H9 (cell line): Measurements from ENCODE around the gene ACOT7. TPM values are rescaled to one million over a fixed set of nuclear protein-coding genes. Genes with fewer than 3 reads are reported as not detected.
A peak's percentile ranks its signal among the peaks of the same experiment; 100 is the strongest.

Source experiments
- DNase-seq: peaks from one replicate; pipeline ENCODE4 v3.0.0-alpha.2; 2017
- H2AFZ ChIP-seq: one replicate; pipeline ENCODE4 v1.6.1; 2013; ENCODE audit warnings: mild to moderate bottlenecking, low read length, control low read depth, moderate library complexity
- H2AK5ac ChIP-seq: 2 replicates; pipeline ENCODE4 v1.6.1; 2013; ENCODE audit warnings: low read length, control low read depth, mixed read lengths; ENCODE audit not compliant: insufficient read length
- H2BK120ac ChIP-seq: one replicate; pipeline ENCODE4 v1.6.1; 2013; ENCODE audit warnings: low read depth, mild to moderate bottlenecking, low read length, control low read depth, inconsistent platforms; ENCODE audit not compliant: poor library complexity, severe bottlenecking
- H2BK12ac ChIP-seq: 2 replicates; pipeline ENCODE4 v1.6.1; 2013; ENCODE audit warnings: low read length, control low read depth, mixed read lengths, low read depth; ENCODE audit not compliant: insufficient read length
- H2BK15ac ChIP-seq: 2 replicates; pipeline ENCODE4 v1.6.1; 2013; ENCODE audit warnings: low read depth, low read length, control low read depth
- H2BK20ac ChIP-seq: one replicate; pipeline ENCODE4 v1.6.1; 2013; ENCODE audit warnings: low read depth, mild to moderate bottlenecking, low read length, control low read depth, inconsistent platforms; ENCODE audit not compliant: poor library complexity, severe bottlenecking
- H2BK5ac ChIP-seq: 2 replicates; pipeline ENCODE4 v1.6.1; 2013; ENCODE audit warnings: low read length, control low read depth, mixed read lengths; ENCODE audit not compliant: insufficient read length
- H3K14ac ChIP-seq: 2 replicates; pipeline ENCODE4 v1.6.1; 2013; ENCODE audit warnings: low read length, control low read depth; ENCODE audit not compliant: insufficient read depth
- H3K18ac ChIP-seq: 2 replicates; pipeline ENCODE4 v1.6.1; 2013; ENCODE audit warnings: low read depth, mild to moderate bottlenecking, mixed read lengths, low read length, control low read depth; ENCODE audit not compliant: insufficient read length
- H3K23ac ChIP-seq: 2 replicates; pipeline ENCODE4 v1.6.1; 2013; ENCODE audit warnings: low read length, control low read depth, mixed read lengths, low read depth; ENCODE audit not compliant: insufficient read length
- H3K23me2 ChIP-seq: 2 replicates; pipeline ENCODE4 v1.6.1; 2013; ENCODE audit warnings: low read depth, mild to moderate bottlenecking, mixed read lengths, low read length, control low read depth; ENCODE audit not compliant: insufficient read length, poor library complexity, severe bottlenecking
- H3K27ac ChIP-seq: 2 replicates; pipeline ENCODE4 v1.5.1; 2013; ENCODE audit warnings: low read length, control low read depth, mixed read lengths, low read depth; ENCODE audit not compliant: insufficient read length
- H3K27me3 ChIP-seq: 2 replicates; pipeline ENCODE4 v1.6.1; 2013; ENCODE audit warnings: low read length, control low read depth, inconsistent platforms; ENCODE audit not compliant: insufficient read depth
- H3K4ac ChIP-seq: 2 replicates; pipeline ENCODE4 v1.6.1; 2013; ENCODE audit warnings: low read depth, mild to moderate bottlenecking, control low read depth, inconsistent platforms, low read length, moderate library complexity
- H3K4me1 ChIP-seq: 2 replicates; pipeline ENCODE4 v1.6.1; 2013; ENCODE audit warnings: low read length, control low read depth, inconsistent platforms; ENCODE audit not compliant: insufficient read depth
- H3K4me2 ChIP-seq: 2 replicates; pipeline ENCODE4 v1.6.1; 2013; ENCODE audit warnings: low read length, control low read depth, mixed read lengths; ENCODE audit not compliant: insufficient read length, insufficient read depth
- H3K56ac ChIP-seq: 2 replicates; pipeline ENCODE4 v1.6.1; 2013; ENCODE audit warnings: low read depth, mild to moderate bottlenecking, mixed read lengths, low read length, control low read depth; ENCODE audit not compliant: insufficient read length
- H3K79me1 ChIP-seq: 2 replicates; pipeline ENCODE4 v1.6.1; 2013; ENCODE audit warnings: low read depth, mild to moderate bottlenecking, moderate library complexity, low read length, control low read depth, inconsistent platforms; ENCODE audit not compliant: insufficient read depth, poor library complexity, severe bottlenecking
- H3K79me2 ChIP-seq: 2 replicates; pipeline ENCODE4 v1.6.1; 2013; ENCODE audit warnings: low read length, control low read depth, inconsistent platforms; ENCODE audit not compliant: insufficient read depth
- H3K9ac ChIP-seq: 2 replicates; pipeline ENCODE4 v1.6.1; 2013; ENCODE audit warnings: low read length, control low read depth, mixed read lengths; ENCODE audit not compliant: insufficient read length; ENCODE audit errors: extremely low read depth
- H3K9me3 ChIP-seq: one replicate; pipeline ENCODE4 v1.6.1; 2013; ENCODE audit warnings: low read depth, low read length, inconsistent platforms; ENCODE audit not compliant: control insufficient read depth
- H3T11ph ChIP-seq: one replicate; pipeline ENCODE4 v1.6.1; 2013; ENCODE audit warnings: mild to moderate bottlenecking, low read length, control low read depth, inconsistent platforms
- H4K20me1 ChIP-seq: one replicate; pipeline ENCODE4 v1.6.1; 2013; ENCODE audit not compliant: control insufficient read depth, insufficient read length, insufficient read depth
- H4K5ac ChIP-seq: 2 replicates; pipeline ENCODE4 v1.6.1; 2013; ENCODE audit warnings: low read depth, mild to moderate bottlenecking, mixed read lengths, low read length, control low read depth; ENCODE audit not compliant: insufficient read length
- H4K8ac ChIP-seq: replicated peaks from 2 replicates; pipeline ENCODE4 v1.6.1; 2013; ENCODE audit warnings: low read length, control low read depth, mixed read lengths, low read depth; ENCODE audit not compliant: insufficient read length
- H4K91ac ChIP-seq: 2 replicates; pipeline ENCODE4 v1.6.1; 2013; ENCODE audit warnings: low read depth, mild to moderate bottlenecking, moderate library complexity, mixed read lengths, low read length, control low read depth; ENCODE audit not compliant: insufficient read length
- H3K27ac Mint-ChIP-seq, 3 experiments: 2 replicates in 2 of 3; 3 replicates in 1 of 3; pipeline ENCODE4 v1.8.0; 2020 to 2021; ENCODE audit warnings: mixed read lengths in 3 of 3, mild to moderate bottlenecking in 1 of 3, moderate library complexity in 1 of 3
- H3K27me3 Mint-ChIP-seq: 2 replicates; pipeline ENCODE4 v1.8.0; 2021; ENCODE audit warnings: low read depth, mild to moderate bottlenecking, moderate library complexity, mixed read lengths
- H3K36me3 Mint-ChIP-seq, 3 experiments: 2 replicates in 2 of 3; 3 replicates in 1 of 3; pipeline ENCODE4 v1.8.0; 2020 to 2021; ENCODE audit warnings: low read depth in 3 of 3, mixed read lengths in 3 of 3; ENCODE audit not compliant: insufficient read depth in 1 of 3
- H3K4me1 Mint-ChIP-seq, 2 experiments: 2 replicates each; pipeline ENCODE4 v1.8.0; 2020; ENCODE audit warnings: mixed read lengths in 2 of 2
- H3K4me3 Mint-ChIP-seq, 2 experiments: 2 replicates in 1 of 2; 3 replicates in 1 of 2; pipeline ENCODE4 v1.8.0; 2020 to 2021; ENCODE audit warnings: mild to moderate bottlenecking in 2 of 2, mixed read lengths in 2 of 2, moderate library complexity in 1 of 2
- H3K9me3 Mint-ChIP-seq, 2 experiments: 2 replicates in 1 of 2; 3 replicates in 1 of 2; pipeline ENCODE4 v1.8.0; 2020; ENCODE audit warnings: mild to moderate bottlenecking in 2 of 2, mixed read lengths in 2 of 2, moderate library complexity in 1 of 2
- CTCF ChIP-seq: fragments of 200-600 bp; sonication (generic); conservative IDR thresholded peaks from 3 replicates; pipeline ENCODE4 v1.8.0; 2021; ENCODE audit warnings: antibody characterized with exemption, mild to moderate bottlenecking
- WGBS: extraction: QIAGEN DNeasy Blood & Tissue Kit; methylation state at CpG from one replicate; pipeline ENCODE4 v1.1.7; 2013; ENCODE audit warnings: missing lambda C conversion rate, low lambda C conversion rate, mixed read lengths; ENCODE audit not compliant: insufficient read length; ENCODE audit errors: extremely low coverage; 5-methylcytosine and 5-hydroxymethylcytosine counted together
- total RNA-seq: library from RNA; stranded (reverse); gene quantifications from 2 replicates; pipeline ENCODE4 v1.2.1, GENCODE V29; 2021

ACOT7 gene
- total RNA-seq, 1 experiment from 2014 or later: 87.4 TPM

- no peaks in the 10 kb centered on the region for H4K20me1 ChIP-seq
- H3K4me3 Mint-ChIP-seq: peak overlapping the region in 1 of 2 experiments; percentile 62; a peak in 2 of 5 replicates
These were observed 42.0 kb downstream of the ACOT7 start for GRCh38 chr1:6351480-6352137.

More at GRCh38 chr1:6351480-6352137, 42.0 kb downstream of the ACOT7 start:
- Histone ChIP-seq H2AK5ac (no peak overlapping the region), H2BK120ac (no peak overlapping the region), H3K4me1 (0 out of 2 replicates have a peak, but pooled peaks cover 3% of the 10 kb centered on the region), H3K9ac (no peak overlapping the region), H3K56ac (no peak overlapping the region), H3K23me2 (no peaks in the 10 kb centered on the region), H4K5ac (no peak overlapping the region), H3K79me1 (peaks cover 5% of the 10 kb centered on the region), H2BK20ac (no peak overlapping the region), H3K4me2 (no peak overlapping the region), H3T11ph (no peak overlapping the region), H2BK5ac (no peak overlapping the region), H3K9me3 (no peaks in the 10 kb centered on the region), H2BK15ac (no peak overlapping the region), H3K27ac (no peak overlapping the region), H2BK12ac (no peak overlapping the region), H3K4ac (no peak overlapping the region), H3K18ac (no peak overlapping the region), H2AFZ (no peak overlapping the region), H4K8ac (no peak overlapping the region), H4K91ac (no peak overlapping the region), H3K23ac (no peak overlapping the region), H3K79me2 (no peaks in the 10 kb centered on the region; the same call in 1 of the 2 replicates), H3K14ac (no peak overlapping the region; the same call in 1 of the 2 replicates), H3K27me3 (no peaks in the 10 kb centered on the region)
- no peak for DNase-seq
- H3K9me3 Mint-ChIP-seq: no peaks in the 10 kb centered on the region; a peak in 1 of 5 replicates
- no peak for TF ChIP-seq CTCF
- H3K27ac Mint-ChIP-seq: peak overlapping the region; percentile 41 to 85 (median 80); a peak in 4 of 7 replicates
- H3K36me3 Mint-ChIP-seq: peaks cover 3 to 11% (median 5%) of the 10 kb centered on the region in 3 experiments; a peak in 5 of 7 replicates
- no CpG with 5 or more reads among the region's 15 CpGs for whole genome bisulfite sequencing
- H3K4me1 Mint-ChIP-seq: peaks cover 18 to 40% of the 10 kb centered on the region in 2 experiments
- no peaks in the 10 kb centered on the region for H3K27me3 Mint-ChIP-seq
